NOMO-1 treated with dmso at 0.1 percent for 144 hours (cell line): ENCODE measurements around the gene RHOBTB1.
"Not testable (repeated sequence)": the region's sequence is repeated elsewhere in the genome, so short reads cannot be mapped to it uniquely, and the experiment has no call there.

Experiments used
- DNase-seq: peaks from one replicate; lab custom pipeline; 2025; ENCODE audit not compliant: unreplicated experiment; lab: John Stamatoyannopoulos, UW

RHOBTB1 gene

GRCh38 chr10:60944058-60944909 is at the start of gene RHOBTB1:
Gene RHOBTB1, minus strand, starts transcription at chr10:60944185. Its CDS starts 32,643 bp downstream, at chr10:60911542.
- no peak for DNase-seq

GRCh38 chr10:60992636-60993035 is 48.7 kb upstream of the RHOBTB1 start:
- DNase-seq: no peak

GRCh38 chr10:60990663-60991062 is 46.7 kb upstream of the RHOBTB1 start:
- DNase-seq: no peak

- DNase-seq: no peak
Measured at GRCh38 chr10:60989400-60989876, 45.5 kb upstream of the RHOBTB1 start.

DNA sequence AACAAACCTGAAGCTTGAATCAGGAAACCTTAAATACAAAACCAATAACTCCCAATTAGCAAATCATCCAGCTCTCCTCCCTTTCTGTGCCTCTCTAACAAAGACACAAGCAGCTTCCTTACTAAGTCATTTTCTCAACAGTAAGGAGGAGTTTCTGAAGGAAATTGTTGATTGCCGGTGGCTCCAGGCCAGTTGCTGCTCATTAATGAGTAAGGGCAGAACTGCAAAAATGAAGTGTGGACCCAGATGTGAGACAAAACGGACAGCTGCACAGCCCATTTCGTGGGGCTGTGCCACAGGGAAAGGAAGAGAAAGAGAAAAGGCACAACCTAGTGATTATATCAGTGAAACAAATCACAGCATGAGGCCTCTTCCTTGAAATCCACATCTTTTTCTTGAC is 42.8 kb upstream of the RHOBTB1 start:
- DNase-seq: no peak

GRCh38 chr10:60985951-60986350 is 42.0 kb upstream of the RHOBTB1 start:
- DNase-seq: no peak

- no peak for DNase-seq
Measured at GRCh38 chr10:60980997-60981396, 37.0 kb upstream of the RHOBTB1 start.

DNA sequence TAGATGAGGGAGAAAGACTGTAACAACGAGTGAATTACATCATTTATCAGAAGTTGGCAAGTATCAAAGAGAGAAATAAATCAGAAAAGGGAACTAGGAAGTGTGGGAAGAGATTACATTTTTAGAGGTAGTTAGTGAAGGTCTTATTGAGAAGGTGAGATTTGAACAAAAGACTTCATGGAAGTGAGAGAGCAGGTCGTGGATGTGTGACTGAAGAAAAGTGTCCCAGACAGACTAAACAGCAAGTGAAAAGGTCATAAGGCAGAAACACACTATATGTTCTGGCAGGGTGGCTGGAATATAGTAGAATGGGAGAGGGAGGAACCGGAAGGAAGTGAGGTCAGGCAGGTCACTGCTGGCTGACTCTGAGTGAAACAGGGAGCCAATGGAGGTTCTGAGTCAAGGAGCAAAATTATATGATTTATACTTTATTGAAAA is 35.7 kb upstream of the RHOBTB1 start:
- DNase-seq: no peak

- DNase-seq: no peak
Measured at GRCh38 chr10:60978287-60979115, 34.5 kb upstream of the RHOBTB1 start.

- DNase-seq: no peak
Measured at GRCh38 chr10:60977161-60978122, 33.5 kb upstream of the RHOBTB1 start.

DNA sequence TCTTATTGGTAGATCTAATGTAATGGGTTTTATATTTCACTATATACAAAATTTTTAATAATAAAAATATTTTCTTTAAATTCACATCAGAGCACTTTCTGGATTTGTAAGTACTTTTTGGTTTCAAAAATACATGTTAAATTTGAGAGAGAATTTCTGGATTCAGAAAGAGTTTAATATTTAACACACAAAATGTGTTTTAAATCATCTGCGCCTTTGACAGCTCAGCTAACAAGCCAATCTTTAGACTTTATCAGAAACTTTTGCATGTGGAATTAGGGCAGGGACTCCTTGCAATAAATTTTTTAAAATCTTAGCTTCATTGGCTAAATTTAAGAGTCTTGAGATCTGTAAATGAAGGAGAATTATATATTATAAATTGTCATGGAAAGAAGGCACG is 32.7 kb upstream of the RHOBTB1 start:
- DNase-seq: no peak

DNA sequence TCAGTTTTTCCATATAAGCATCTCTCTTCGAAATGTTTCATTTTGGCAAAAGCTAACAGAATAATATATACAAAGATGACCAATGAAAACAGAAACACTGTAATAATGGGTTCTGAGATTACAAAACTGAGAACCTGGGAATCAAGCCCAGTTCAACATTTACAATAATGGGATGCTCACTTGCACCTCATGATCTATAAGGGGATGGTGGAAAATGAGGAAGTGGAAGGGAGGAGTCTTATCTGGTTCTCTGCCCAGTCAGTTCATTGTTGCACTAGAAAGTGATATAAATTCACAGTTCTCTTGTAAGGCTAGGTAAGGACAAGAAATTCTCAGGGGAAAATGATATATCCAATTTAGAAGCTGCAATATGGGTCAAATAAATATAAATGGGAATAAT is 31.7 kb upstream of the RHOBTB1 start:
- DNase-seq: no peak

DNA sequence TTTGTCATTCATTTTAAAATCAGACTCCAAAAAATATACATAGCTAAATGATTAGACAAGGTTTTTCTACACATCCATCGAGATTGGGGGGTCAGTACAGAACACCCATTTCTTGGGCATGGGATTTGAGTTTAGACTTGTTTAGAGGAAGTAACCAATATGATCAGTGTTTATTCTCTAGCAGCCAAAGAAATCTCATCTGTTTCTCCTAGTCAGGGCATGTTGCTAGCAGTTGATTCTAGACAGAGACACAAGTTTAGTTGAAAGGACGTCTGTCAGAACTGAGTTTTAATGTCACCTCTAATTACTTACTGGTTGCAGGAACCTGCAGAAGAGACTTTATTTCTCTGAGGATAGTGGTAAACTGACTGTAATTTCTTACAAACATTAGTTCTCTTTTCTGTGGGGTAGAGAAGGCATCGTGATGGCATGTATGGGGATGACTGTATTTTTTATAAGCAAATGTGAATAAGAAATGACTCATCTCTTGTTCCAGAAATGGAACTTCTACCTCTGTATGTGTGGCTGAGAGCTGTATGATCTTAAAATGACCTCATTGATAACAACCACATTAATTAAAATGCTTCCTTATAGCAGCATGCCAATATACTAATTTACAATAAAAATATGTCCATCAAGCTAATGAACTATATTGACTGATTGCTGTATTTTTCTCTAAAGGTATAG is 30.6 kb upstream of the RHOBTB1 start:
- DNase-seq: no peak

DNA sequence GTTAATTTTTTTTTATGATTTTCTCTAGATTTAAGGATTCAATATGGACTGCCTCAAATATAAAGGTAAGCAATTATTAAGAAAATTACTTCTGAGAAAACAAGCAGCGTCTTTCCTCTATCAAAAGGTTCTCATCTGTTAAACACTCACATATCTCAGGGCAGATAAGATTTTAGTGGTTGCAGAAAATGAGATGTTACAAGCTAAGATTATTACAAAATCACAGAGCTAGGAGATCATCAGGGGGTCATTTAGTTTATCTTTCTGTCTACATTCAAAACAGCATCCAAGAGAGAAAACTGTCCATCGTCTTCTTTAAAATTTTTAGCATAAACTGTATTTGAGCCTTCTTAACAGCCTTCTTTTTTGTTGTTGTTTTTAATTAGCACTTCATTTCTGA is 29.1 kb upstream of the RHOBTB1 start:
- DNase-seq: no peak

GRCh38 chr10:60972181-60972580 is 28.2 kb upstream of the RHOBTB1 start:
- DNase-seq: not testable (repeated sequence)

DNA sequence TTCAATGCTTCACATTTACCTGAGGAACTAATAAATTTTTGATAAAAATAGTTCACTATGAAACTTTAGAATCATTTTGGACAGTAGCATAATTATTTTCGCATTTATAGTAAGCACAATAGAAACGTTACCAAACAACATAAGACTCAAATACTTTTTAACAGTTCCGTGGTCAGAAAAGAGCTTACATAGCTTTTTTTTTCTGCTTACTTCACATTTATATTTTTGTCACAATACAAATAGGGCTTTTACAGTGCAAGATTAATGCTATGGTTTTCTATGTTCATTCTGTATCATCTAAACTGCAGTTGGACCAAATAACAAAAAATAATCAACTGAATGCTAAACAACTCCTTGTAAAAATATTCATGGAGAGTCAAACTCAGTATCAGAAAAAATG is 26.5 kb upstream of the RHOBTB1 start:
- no peak for DNase-seq

GRCh38 chr10:60968504-60968903 is 24.5 kb upstream of the RHOBTB1 start:
- no peak for DNase-seq

GRCh38 chr10:60967854-60968484 is 24.0 kb upstream of the RHOBTB1 start:
- no peak for DNase-seq

GRCh38 chr10:60967260-60967659 is 23.3 kb upstream of the RHOBTB1 start:
- no peak for DNase-seq

GRCh38 chr10:60965696-60966095 is 21.7 kb upstream of the RHOBTB1 start:
- DNase-seq: no peak
